Uterus (tissue), 4 donors: ENCODE data around the gene BCAN. TPM values are rescaled to one million over a fixed set of nuclear protein-coding genes. Genes with fewer than 3 reads are reported as not detected.

Experiments
- DNase-seq, 2 donors: peaks; one replicate each; pipeline ENCODE4 v3.0.0-alpha.2; 2019 to 2020
- H3K27ac ChIP-seq, 2 donors: fragments of 200-600 bp; sonication (generic); 1 replicate in 1 of 2; 2 replicates in 1 of 2; pipeline ENCODE4 v1.5.1; 2016 to 2018
- H3K27me3 ChIP-seq, 2 donors: fragments of 200-600 bp; sonication (generic); one replicate each; pipeline ENCODE4 v1.5.1; 2018 to 2019; ENCODE audit warnings: control low read depth in 1 of 2
- H3K36me3 ChIP-seq, 2 donors: fragments of 200-600 bp; sonication (generic); one replicate each; pipeline ENCODE4 v1.5.1; 2019; ENCODE audit warnings: control low read depth in 1 of 2
- H3K4me1 ChIP-seq, 2 donors: fragments of 200-600 bp; sonication (generic); one replicate each; pipeline ENCODE4 v1.5.1; 2018 to 2019; ENCODE audit warnings: control low read depth in 1 of 2
- H3K4me3 ChIP-seq, 2 donors: fragments of 200-600 bp; sonication (generic); 1 replicate in 1 of 2; 2 replicates in 1 of 2; pipeline ENCODE4 v1.5.1; 2018 to 2019; ENCODE audit warnings: mild to moderate bottlenecking in 1 of 2
- H3K9me3 ChIP-seq, 2 donors: fragments of 200-600 bp; sonication (generic); one replicate each; pipeline ENCODE4 v1.5.1; 2019; ENCODE audit warnings: control low read depth in 1 of 2
- CTCF ChIP-seq, 4 experiments: fragments of 200-600 bp in 2 of 4; fragments of 450-650 bp in 2 of 4; sonication (generic) in 2 of 4; IDR thresholded peaks; one replicate each; pipeline ENCODE4 v1.5.1; 2016 to 2019; ENCODE audit warnings: antibody characterized with exemption in 4 of 4, mild to moderate bottlenecking in 2 of 4, moderate library complexity in 1 of 4
- POLR2A ChIP-seq, 2 donors: fragments of 450-650 bp; IDR thresholded peaks; one replicate each; pipeline ENCODE4 v1.6.1; 2016; ENCODE audit warnings: antibody characterized with exemption in 2 of 2, mild to moderate bottlenecking in 1 of 2, moderate library complexity in 1 of 2
- intact Hi-C: fragments of 100-400 bp; cut with DNase I; formaldehyde crosslinking; loops from one replicate; pipeline ENCODE4 v1.15.1; 2023; ENCODE audit warnings: low total_unique reads
- total RNA-seq, 4 donors: library from RNA; depleted of rRNA in 3 of 4; stranded (reverse); fragments of >200 nt in 3 of 4; gene quantifications; one replicate each; pipeline versions ENCODE4 v1.1.0 to v1.2.4, GENCODE V29; 2014 to 2023
- donor health status: DM: yes; HTN: yes; CAD: no.

Gene BCAN
- total RNA-seq, 4 donors from 2014 or later, result 2.3 to 3.0 (median 2.8) TPM; not detected in 1

GRCh38 chr1:156645056-156645455 is 3.1 kb downstream of the BCAN start:
- no peaks in the 10 kb centered on the region for H3K9me3 ChIP-seq
- intact Hi-C loops, result no loop called here
- no peak for DNase-seq
- no peaks in the 10 kb centered on the region for H3K36me3 ChIP-seq
- TF ChIP-seq CTCF (IDR thresholded peaks at IDR 0.05), result no peak
- no peak for TF ChIP-seq POLR2A (IDR thresholded peaks at IDR 0.05)
- no peak overlapping the region for H3K27ac ChIP-seq
- H3K4me3 ChIP-seq, result no peak overlapping the region
- peaks cover 0 to 14% of the 10 kb centered on the region in 2 donors for H3K4me1 ChIP-seq
- H3K27me3 ChIP-seq, result no peaks in the 10 kb centered on the region

- no peaks in the 10 kb centered on the region for H3K9me3 ChIP-seq
- H3K27me3 ChIP-seq, result no peaks in the 10 kb centered on the region
- H3K4me3 ChIP-seq, result no peak overlapping the region
- DNase-seq, result no peak
- intact Hi-C loops, result no loop called here
- TF ChIP-seq CTCF (IDR thresholded peaks at IDR 0.05) (no peak), POLR2A (IDR thresholded peaks at IDR 0.05) (no peak)
- no peaks in the 10 kb centered on the region for H3K36me3 ChIP-seq
- no peak overlapping the region for H3K27ac ChIP-seq
- H3K4me1 ChIP-seq, result peaks cover 0 to 13% of the 10 kb centered on the region in 2 donors
Measured at GRCh38 chr1:156645666-156646065, 3.7 kb downstream of the BCAN start.

GRCh38 chr1:156646738-156647211 is 4.9 kb downstream of the BCAN start:
- H3K36me3 ChIP-seq, result no peaks in the 10 kb centered on the region
- no peak overlapping the region for H3K27ac ChIP-seq
- intact Hi-C loops, result no loop called here
- no peak for TF ChIP-seq CTCF (IDR thresholded peaks at IDR 0.05)
- no peak for TF ChIP-seq POLR2A (IDR thresholded peaks at IDR 0.05)
- no peak for DNase-seq
- H3K4me3 ChIP-seq, result no peak overlapping the region
- no peaks in the 10 kb centered on the region for H3K27me3 ChIP-seq
- peaks cover 0 to 5% of the 10 kb centered on the region in 2 donors for H3K4me1 ChIP-seq
- H3K9me3 ChIP-seq, result no peaks in the 10 kb centered on the region

GRCh38 chr1:156647351-156647750 is 5.4 kb downstream of the BCAN start:
- TF ChIP-seq POLR2A (IDR thresholded peaks at IDR 0.05), result no peak
- TF ChIP-seq CTCF (IDR thresholded peaks at IDR 0.05), result no peak
- Histone ChIP-seq H3K36me3 (no peaks in the 10 kb centered on the region), H3K9me3 (no peaks in the 10 kb centered on the region), H3K27me3 (no peaks in the 10 kb centered on the region), H3K27ac (no peak overlapping the region), H3K4me3 (no peak overlapping the region), H3K4me1 (peaks cover 0 to under 1% of the 10 kb centered on the region in 2 donors)
- no peak for DNase-seq
- intact Hi-C loops, result no loop called here

- Histone ChIP-seq H3K4me1 (no peaks in the 10 kb centered on the region), H3K9me3 (no peaks in the 10 kb centered on the region), H3K27me3 (no peaks in the 10 kb centered on the region), H3K36me3 (no peaks in the 10 kb centered on the region), H3K4me3 (no peak overlapping the region), H3K27ac (no peak overlapping the region)
- no peak for DNase-seq
- TF ChIP-seq CTCF (IDR thresholded peaks at IDR 0.05) (no peak), POLR2A (IDR thresholded peaks at IDR 0.05) (no peak)
- intact Hi-C loops, result no loop called here
Measured at GRCh38 chr1:156648496-156648895, 6.6 kb downstream of the BCAN start.
